ENCODE data around the gene APOL1.
"Not testable (repeated sequence)": the region's sequence is repeated elsewhere in the genome, so short reads cannot be mapped to it uniquely, and the experiment has no call there.

The APOL1 gene

GRCh38 chr22:36252754-36253522, at the start of gene APOL1:
TSS of gene APOL1 (plus strand) at chr22:36253133. CDS start at chr22:36254956, 1,823 bp downstream.
- no peak for TF ChIP-seq ZFX (IDR thresholded peaks at IDR 0.05)
- no peak for TF ChIP-seq CTCF (conservative IDR thresholded peaks at IDR 0.05)
- H3K27ac ChIP-seq: no peak within 1 kb of the TSS

- H3K27ac ChIP-seq: peak overlapping the region; percentile 57; the same call in 1 of the 2 replicates
Observed at GRCh38 chr22:36203441-36203840, 49.5 kb upstream of the APOL1 start.

- no peak for TF ChIP-seq ZFX (IDR thresholded peaks at IDR 0.05)
- peak overlapping the region; percentile 5; the same call in 1 of the 2 replicates for H3K27ac ChIP-seq
Observed at GRCh38 chr22:36204001-36204631, 48.8 kb upstream of the APOL1 start.

GRCh38 chr22:36204632-36205015, 48.3 kb upstream of the APOL1 start:
- TF ChIP-seq CTCF (conservative IDR thresholded peaks at IDR 0.05) (no peak), ZFX (IDR thresholded peaks at IDR 0.05) (no peak)
- H3K27ac ChIP-seq: no peak overlapping the region

GRCh38 chr22:36205573-36205972, 47.4 kb upstream of the APOL1 start:
- H3K27ac ChIP-seq: not testable (repeated sequence)

- no peak overlapping the region for H3K27ac ChIP-seq
- TF ChIP-seq ZFX (IDR thresholded peaks at IDR 0.05) (no peak), CTCF (conservative IDR thresholded peaks at IDR 0.05) (no peak)
Observed at GRCh38 chr22:36206255-36206654, 46.7 kb upstream of the APOL1 start.

GRCh38 chr22:36208162-36208765, 44.7 kb upstream of the APOL1 start:
- TF ChIP-seq ZFX (IDR thresholded peaks at IDR 0.05) (no peak), CTCF (conservative IDR thresholded peaks at IDR 0.05) (no peak)
- no peak overlapping the region for H3K27ac ChIP-seq

- no peak overlapping the region for H3K27ac ChIP-seq
- TF ChIP-seq ZFX (IDR thresholded peaks at IDR 0.05): no peak
- no peak for TF ChIP-seq CTCF (conservative IDR thresholded peaks at IDR 0.05)
Observed at GRCh38 chr22:36208914-36209313, 44.0 kb upstream of the APOL1 start.

- H3K27ac ChIP-seq: not testable (repeated sequence)
Observed at GRCh38 chr22:36209488-36209908, 43.4 kb upstream of the APOL1 start.
